22Rv1 (cell line): Measurements from ENCODE around the gene ALX3.

ENCODE experiments used
- H3K27ac ChIP-seq: fragments of 450-650 bp; 2 replicates; pipeline ENCODE4 v1.5.1; 2017
- CTCF ChIP-seq: fragments of 450-650 bp; IDR thresholded peaks from 2 replicates; pipeline ENCODE4 v1.5.1; 2017; ENCODE audit warnings: mild to moderate bottlenecking
- ZFX ChIP-seq: fragments of 450-650 bp; IDR thresholded peaks from 2 replicates; pipeline ENCODE4 v1.6.1; 2017; ENCODE audit warnings: antibody characterized with exemption, borderline replicate concordance

Gene ALX3

GRCh38 chr1:110089561-110090275 lies 19.2 kb upstream of the ALX3 start:
- TF ChIP-seq CTCF, result no peak
- no peak for TF ChIP-seq ZFX
- no peak overlapping the region for H3K27ac ChIP-seq

GRCh38 chr1:110088739-110089316 lies 18.4 kb upstream of the ALX3 start:
- no peak overlapping the region for H3K27ac ChIP-seq
- no peak for TF ChIP-seq CTCF
- TF ChIP-seq ZFX, result no peak

- TF ChIP-seq ZFX (no peak), CTCF (peak; percentile 81)
- no peak overlapping the region for H3K27ac ChIP-seq
Observed at GRCh38 chr1:110087812-110088738, 17.6 kb upstream of the ALX3 start.

GRCh38 chr1:110086961-110087360 lies 16.5 kb upstream of the ALX3 start:
- no peak overlapping the region for H3K27ac ChIP-seq
- TF ChIP-seq CTCF, result no peak
- TF ChIP-seq ZFX, result no peak

- H3K27ac ChIP-seq, result no peak overlapping the region
- TF ChIP-seq ZFX (no peak), CTCF (no peak)
Observed at GRCh38 chr1:110085671-110086070, 15.2 kb upstream of the ALX3 start.

GRCh38 chr1:110084227-110085078 lies 14.0 kb upstream of the ALX3 start:
- no peak for TF ChIP-seq ZFX
- TF ChIP-seq CTCF, result no peak
- H3K27ac ChIP-seq, result no peak overlapping the region
